ENCODE data around the gene MLH1. TPM values are rescaled to one million over a fixed set of nuclear protein-coding genes. Genes with fewer than 3 reads are reported as not detected.
"Not testable (repeated sequence)": the region's sequence is repeated elsewhere in the genome, so short reads cannot be mapped to it uniquely, and the experiment has no call there.

The MLH1 gene
- total RNA-seq, 4 donors from 2014 or later = 28.8 to 57.2 (median 40.9) TPM

GRCh38 chr3:37031096-37031682, 37.9 kb downstream of the MLH1 start:
- H3K36me3 ChIP-seq = peaks cover 0 to 96% (median 0%) of the 10 kb centered on the region in 3 donors
- H3K9me3 ChIP-seq = peaks cover 0 to 3% (median 0%) of the 10 kb centered on the region in 4 donors
- H3K27me3 ChIP-seq = no peaks in the 10 kb centered on the region
- peak overlapping the region in 1 of 4 donors; percentile 25 for H3K27ac ChIP-seq
- DNase-seq (ENCODE audit: low spot score in 2 of 2) = no peak
- WGBS, 2 donors = 71 to 76% methylated on average over 7 of the region's 7 CpGs
- no peak overlapping the region for H3K4me3 ChIP-seq
- TF ChIP-seq CTCF (IDR thresholded peaks at IDR 0.05) (no peak), EP300 (IDR thresholded peaks at IDR 0.05) (no peak), POLR2A (IDR thresholded peaks at IDR 0.05) (no peak)
- peaks cover 0 to 31% (median 0%) of the 10 kb centered on the region in 4 donors for H3K4me1 ChIP-seq

- H3K4me1 ChIP-seq = peaks cover 0 to 31% (median 0%) of the 10 kb centered on the region in 4 donors
- TF ChIP-seq POLR2A (IDR thresholded peaks at IDR 0.05) = no peak
- no peak for DNase-seq (ENCODE audit: low spot score in 2 of 2)
- WGBS, 2 donors = 64 to 65% methylated on average over 10 of the region's 10 CpGs
- peaks cover 0 to 94% (median 0%) of the 10 kb centered on the region in 3 donors for H3K36me3 ChIP-seq
- peaks cover 0 to 7% (median 0%) of the 10 kb centered on the region in 4 donors for H3K9me3 ChIP-seq
- no peaks in the 10 kb centered on the region for H3K27me3 ChIP-seq
- peak overlapping the region in 2 of 4 donors; percentile 2 to 63 for H3K27ac ChIP-seq
- H3K4me3 ChIP-seq = no peak overlapping the region
Observed at GRCh38 chr3:37032961-37033360, 39.6 kb downstream of the MLH1 start.

GRCh38 chr3:37037352-37037751, 44.0 kb downstream of the MLH1 start:
- Histone ChIP-seq H3K27me3 (no peaks in the 10 kb centered on the region), H3K36me3 (peaks cover 0 to 91% (median 8%) of the 10 kb centered on the region in 3 donors), H3K4me1 (peaks cover 0 to 7% (median 0%) of the 10 kb centered on the region in 4 donors), H3K9me3 (peaks cover 0 to 7% (median 0%) of the 10 kb centered on the region in 4 donors), H3K4me3 (no peak overlapping the region), H3K27ac (no peak overlapping the region)
- DNase-seq (ENCODE audit: low spot score in 2 of 2) = no peak
- 96 to 98% methylated on average over 3 of the region's 3 CpGs for WGBS, 2 donors
- TF ChIP-seq EP300 (IDR thresholded peaks at IDR 0.05) = no peak
- no peak for TF ChIP-seq POLR2A (IDR thresholded peaks at IDR 0.05)
- TF ChIP-seq CTCF (IDR thresholded peaks at IDR 0.05) = no peak

- Histone ChIP-seq H3K36me3 (peaks cover 0 to 91% (median 8%) of the 10 kb centered on the region in 3 donors), H3K27ac (no peak overlapping the region), H3K27me3 (no peaks in the 10 kb centered on the region), H3K9me3 (peaks cover 0 to 7% (median 0%) of the 10 kb centered on the region in 4 donors), H3K4me3 (no peak overlapping the region), H3K4me1 (no peaks in the 10 kb centered on the region)
- 96 to 100% methylated on average over 1 of the region's 1 CpG for WGBS, 2 donors
- TF ChIP-seq POLR2A (IDR thresholded peaks at IDR 0.05) (no peak), CTCF (IDR thresholded peaks at IDR 0.05) (no peak), EP300 (IDR thresholded peaks at IDR 0.05) (no peak)
- no peak for DNase-seq (ENCODE audit: low spot score in 2 of 2)
Observed at GRCh38 chr3:37039161-37039846, 46.0 kb downstream of the MLH1 start.

- Histone ChIP-seq H3K4me3 (no peak overlapping the region), H3K36me3 (peaks cover 0 to 91% (median 8%) of the 10 kb centered on the region in 3 donors), H3K27me3 (no peaks in the 10 kb centered on the region), H3K4me1 (no peaks in the 10 kb centered on the region), H3K9me3 (peaks cover 0 to 7% (median 0%) of the 10 kb centered on the region in 4 donors), H3K27ac (no peak overlapping the region)
- no peak for TF ChIP-seq EP300 (IDR thresholded peaks at IDR 0.05)
- 92 to 100% methylated on average over 1 of the region's 1 CpG for WGBS, 2 donors
- no peak for DNase-seq (ENCODE audit: low spot score in 2 of 2)
Observed at GRCh38 chr3:37040231-37040630, 46.9 kb downstream of the MLH1 start.

- Histone ChIP-seq H3K4me1 (no peaks in the 10 kb centered on the region), H3K27me3 (no peaks in the 10 kb centered on the region), H3K9me3 (no peaks in the 10 kb centered on the region), H3K4me3 (no peak overlapping the region), H3K27ac (peak overlapping the region in 1 of 4 donors; percentile 41), H3K36me3 (peaks cover 0 to 85% (median 8%) of the 10 kb centered on the region in 3 donors)
- no peak for DNase-seq (ENCODE audit: low spot score in 2 of 2)
- WGBS, 2 donors = 30 to 44% methylated on average over 1 of the region's 1 CpG
- no peak for TF ChIP-seq CTCF (IDR thresholded peaks at IDR 0.05)
- no peak for TF ChIP-seq POLR2A (IDR thresholded peaks at IDR 0.05)
- no peak for TF ChIP-seq EP300 (IDR thresholded peaks at IDR 0.05)
Observed at GRCh38 chr3:37041546-37042195, 48.4 kb downstream of the MLH1 start.

GRCh38 chr3:37042712-37043111, 49.4 kb downstream of the MLH1 start:
- not testable (repeated sequence) for H3K9me3 ChIP-seq; H3K27me3 ChIP-seq; DNase-seq (ENCODE audit: low spot score in 2 of 2); H3K4me3 ChIP-seq; H3K4me1 ChIP-seq; H3K27ac ChIP-seq
- 54 to 72% methylated on average over 3 of the region's 3 CpGs for WGBS, 2 donors
- peaks cover 0 to 85% (median 8%) of the 10 kb centered on the region in 3 donors for H3K36me3 ChIP-seq

Measured in tibial nerve (tissue), 4 donors.